Muscle of leg (tissue), 11 donors: ENCODE results near the gene MYEF2. TPM values are rescaled to one million over a fixed set of nuclear protein-coding genes. Genes with fewer than 3 reads are reported as not detected.

Source experiments
- DNase-seq: peaks from one replicate; pipeline ENCODE4 v3.0.0; 2013
- H3K27ac ChIP-seq: one replicate; pipeline ENCODE4 v1.5.1; 2013; ENCODE audit warnings: mild to moderate bottlenecking, low read length, control low read depth
- H3K27me3 ChIP-seq: one replicate; pipeline ENCODE4 v1.6.1; 2013; ENCODE audit warnings: low read length; ENCODE audit not compliant: control insufficient read depth, insufficient read depth
- H3K36me3 ChIP-seq: one replicate; pipeline ENCODE4 v1.6.1; 2013; ENCODE audit warnings: low read length; ENCODE audit not compliant: control insufficient read depth, insufficient read depth
- H3K4me1 ChIP-seq: one replicate; pipeline ENCODE4 v1.6.1; 2013; ENCODE audit warnings: low read length; ENCODE audit not compliant: control insufficient read depth, insufficient read depth
- H3K4me3 ChIP-seq: one replicate; pipeline ENCODE4 v1.5.1; 2013; ENCODE audit warnings: low read length, control low read depth
- H3K9me3 ChIP-seq: replicated peaks from 2 replicates; pipeline ENCODE4 v1.6.1; 2013; ENCODE audit warnings: low read depth, low read length; ENCODE audit not compliant: control insufficient read depth
- WGBS: methylation state at CpG from one replicate; pipeline ENCODE4 v1.1.5; 2013; ENCODE audit warnings: missing lambda C conversion rate; ENCODE audit not compliant: insufficient coverage; 5-methylcytosine and 5-hydroxymethylcytosine counted together
- polyA plus RNA-seq, 8 donors: library from polyadenylated mRNA; unstranded; fragments of 120-200 nt; gene quantifications; one replicate each; pipeline versions ENCODE4 v1.2.1 to v1.2.3, GENCODE V29; 2013; ENCODE audit warnings: inconsistent platforms in 1 of 8, low replicate concordance in 1 of 8; ENCODE audit not compliant: insufficient read length in 8 of 8, insufficient read depth in 1 of 8
- total RNA-seq: library from RNA; stranded (reverse); fragments of 120-200 nt; gene quantifications from one replicate; pipeline ENCODE4 v1.2.4, GENCODE V29; 2013

The MYEF2 gene
- total and polyA plus RNA-seq, 9 donors: 2.8 to 19.1 (median 9.0) TPM

DNA sequence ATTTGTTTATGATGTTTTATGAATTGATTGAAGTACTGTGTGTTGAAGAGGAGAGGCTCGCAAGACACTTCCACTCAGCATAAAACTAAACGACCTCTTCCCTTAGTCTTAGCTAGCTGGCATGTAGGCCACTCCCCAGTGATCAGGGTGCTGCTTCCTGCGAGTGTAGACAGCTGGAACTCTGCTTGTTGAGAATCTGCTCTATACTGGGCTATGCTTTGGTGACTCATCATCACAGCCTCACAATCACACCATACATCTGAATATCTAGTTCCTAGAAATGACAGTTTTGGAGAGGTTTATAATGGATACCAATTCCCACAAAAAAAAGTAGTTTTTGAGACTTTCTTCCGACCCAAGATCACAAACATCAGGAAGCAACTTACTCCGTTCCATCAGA is 58.8 kb downstream of the MYEF2 start:
- Histone ChIP-seq H3K4me1 (no peaks in the 10 kb centered on the region), H3K36me3 (no peaks in the 10 kb centered on the region), H3K27ac (no peak overlapping the region), H3K27me3 (no peaks in the 10 kb centered on the region), H3K9me3 (no peaks in the 10 kb centered on the region), H3K4me3 (no peak overlapping the region)
- 80% methylated on average over 2 of the region's 5 CpGs for WGBS
- DNase-seq: no peak

DNA sequence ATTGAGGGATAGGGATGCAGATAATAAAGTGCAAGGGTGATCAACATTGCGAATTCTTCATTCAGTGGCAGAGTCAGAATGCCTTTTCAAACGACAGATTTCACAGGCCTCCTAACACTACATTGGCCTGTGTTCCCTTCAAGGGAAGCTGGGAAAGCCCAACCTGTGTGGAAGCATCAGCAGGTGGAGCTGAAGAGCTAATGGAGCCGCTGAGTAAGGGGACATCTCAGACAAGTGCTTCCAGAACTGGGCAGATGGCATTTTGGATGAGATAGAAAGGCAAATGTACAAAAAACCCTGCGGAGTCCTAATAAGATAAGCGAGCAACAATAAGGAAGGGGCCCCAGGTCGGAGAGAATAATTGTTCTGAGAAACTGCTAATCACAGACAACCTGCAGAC is 65.9 kb downstream of the MYEF2 start:
- H3K9me3 ChIP-seq: no peaks in the 10 kb centered on the region
- no peak for DNase-seq
- no peak overlapping the region for H3K4me3 ChIP-seq
- H3K36me3 ChIP-seq: no peaks in the 10 kb centered on the region
- peaks cover 3% of the 10 kb centered on the region for H3K27me3 ChIP-seq
- no peaks in the 10 kb centered on the region for H3K4me1 ChIP-seq
- 50% methylated on average over 2 of the region's 6 CpGs for WGBS
- H3K27ac ChIP-seq: no peak overlapping the region

DNA sequence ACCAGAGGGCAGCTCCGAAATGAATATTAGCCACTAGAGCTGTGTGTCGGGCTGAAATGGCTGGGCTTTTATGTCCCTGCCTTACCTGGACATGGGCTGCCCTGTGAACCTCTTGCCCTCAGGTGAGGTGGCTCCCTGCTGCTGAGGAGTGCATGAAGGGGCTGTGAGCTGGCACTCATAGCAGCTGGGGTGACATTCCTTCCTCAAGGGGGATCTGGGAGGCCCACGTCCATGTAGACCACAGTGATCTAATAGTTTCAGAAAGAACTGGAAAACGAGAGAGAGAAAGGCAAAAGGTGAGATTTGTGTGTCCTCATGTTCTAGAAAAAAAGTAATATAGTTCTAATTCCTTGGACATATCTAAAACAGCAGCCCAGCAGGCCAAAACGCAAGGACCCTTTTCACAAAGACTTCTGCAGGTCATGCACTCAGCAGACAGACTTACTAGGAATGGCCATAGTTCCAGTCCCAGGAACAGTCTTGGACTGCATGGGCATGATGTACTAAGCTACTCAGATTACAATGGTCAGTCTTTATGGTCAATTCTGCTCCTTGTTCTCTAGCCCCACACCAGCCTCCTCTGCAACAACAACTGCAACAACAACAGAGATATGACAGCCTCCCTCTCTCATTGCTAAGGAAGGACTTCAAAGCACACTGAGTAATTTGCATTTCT is 68.1 kb downstream of the MYEF2 start:
- 94% methylated on average over 3 of the region's 5 CpGs for WGBS
- no peaks in the 10 kb centered on the region for H3K9me3 ChIP-seq
- no peaks in the 10 kb centered on the region for H3K36me3 ChIP-seq
- H3K27me3 ChIP-seq: peaks cover 3% of the 10 kb centered on the region
- H3K27ac ChIP-seq: no peak overlapping the region
- DNase-seq: no peak
- H3K4me3 ChIP-seq: no peak overlapping the region
- H3K4me1 ChIP-seq: no peaks in the 10 kb centered on the region

DNA sequence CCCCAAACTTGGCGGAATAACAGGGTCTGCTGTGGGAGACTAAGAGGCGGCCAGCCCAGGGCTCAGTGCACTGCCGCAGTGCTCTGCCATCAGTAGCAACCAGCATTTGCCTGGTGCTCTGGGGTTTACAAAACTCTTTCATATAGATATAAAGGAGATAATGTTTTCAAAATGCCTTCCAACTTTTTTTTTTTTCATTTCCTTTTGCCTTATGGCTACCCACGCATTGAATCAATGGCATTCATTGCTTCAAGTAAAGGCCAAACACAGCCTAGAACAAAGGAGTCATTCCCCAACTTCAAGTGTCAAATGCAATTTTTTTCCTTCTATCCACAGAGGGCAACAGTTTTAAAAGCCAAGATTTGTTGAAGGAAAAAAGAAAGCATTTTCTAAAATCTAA is 68.9 kb downstream of the MYEF2 start:
- Histone ChIP-seq H3K27ac (no peak overlapping the region), H3K4me1 (no peaks in the 10 kb centered on the region), H3K36me3 (no peaks in the 10 kb centered on the region), H3K27me3 (peaks cover 3% of the 10 kb centered on the region), H3K9me3 (no peaks in the 10 kb centered on the region), H3K4me3 (no peak overlapping the region)
- DNase-seq: no peak
- no CpG with 5 or more reads among the region's 4 CpGs for WGBS

DNA sequence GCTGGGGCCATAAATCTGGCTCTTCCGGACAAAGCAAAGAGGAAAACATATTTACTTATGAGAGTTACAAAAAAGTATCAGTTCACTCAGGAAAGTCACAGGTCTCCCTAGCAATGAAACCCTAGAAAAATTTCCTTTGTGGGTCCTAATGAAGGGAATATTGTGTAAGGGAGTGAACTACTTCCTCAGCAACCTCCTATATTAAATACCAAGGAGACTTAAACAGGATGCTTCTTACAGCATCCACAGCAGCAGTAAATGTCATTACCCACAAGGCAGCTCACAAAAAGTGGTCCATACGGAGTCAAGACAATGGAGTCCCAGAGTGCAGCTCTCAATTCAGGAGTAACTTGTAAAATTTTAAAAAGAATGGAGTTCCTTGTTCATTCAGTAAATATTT is 72.2 kb downstream of the MYEF2 start:
- DNase-seq: no peak
- Histone ChIP-seq H3K9me3 (no peaks in the 10 kb centered on the region), H3K27me3 (peaks cover 3% of the 10 kb centered on the region), H3K27ac (no peak overlapping the region), H3K4me3 (no peak overlapping the region), H3K36me3 (no peaks in the 10 kb centered on the region), H3K4me1 (no peaks in the 10 kb centered on the region)
- no CpG with 5 or more reads among the region's 2 CpGs for WGBS

DNA sequence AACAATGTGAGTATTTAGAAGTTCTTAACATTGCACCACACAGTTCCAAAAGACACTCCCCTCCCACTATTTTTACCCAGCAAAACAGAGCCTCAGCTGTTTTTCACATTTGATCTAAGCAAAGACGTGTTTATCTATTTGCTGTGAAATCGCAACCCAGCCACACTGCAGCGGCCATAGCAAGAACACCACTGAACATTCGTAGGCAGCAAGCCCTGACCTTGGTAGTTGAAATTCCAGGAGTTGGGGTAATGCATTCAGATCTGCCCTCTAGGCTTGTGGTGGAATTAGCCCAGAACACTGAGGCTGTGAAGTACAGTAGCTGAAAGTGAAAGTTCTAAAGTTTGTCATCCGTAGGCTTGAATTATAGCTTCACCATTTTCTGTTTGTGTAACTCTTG is 74.4 kb downstream of the MYEF2 start:
- 75% methylated on average over 3 of the region's 5 CpGs for WGBS
- Histone ChIP-seq H3K4me1 (no peaks in the 10 kb centered on the region), H3K36me3 (no peaks in the 10 kb centered on the region), H3K4me3 (no peak overlapping the region), H3K9me3 (no peaks in the 10 kb centered on the region), H3K27me3 (peaks cover 2% of the 10 kb centered on the region), H3K27ac (no peak overlapping the region)
- DNase-seq: no peak

DNA sequence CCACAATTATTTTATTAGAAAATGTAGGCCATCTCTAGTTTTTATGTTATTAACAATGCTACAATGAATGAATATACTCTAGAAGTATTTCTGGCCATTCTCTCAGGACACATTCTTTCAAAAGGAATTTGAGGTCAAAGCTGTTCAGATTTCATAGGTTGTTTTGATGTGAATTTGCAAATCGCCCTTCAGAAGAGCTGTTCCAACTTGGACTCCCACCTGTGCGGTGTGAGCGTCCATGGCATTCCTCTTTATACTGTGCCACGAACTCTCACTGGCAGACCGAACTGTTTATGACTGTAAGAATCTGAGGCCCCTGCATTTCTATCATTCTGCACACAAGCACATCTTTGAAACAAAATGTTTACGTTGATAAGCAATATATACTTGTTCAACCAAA is 75.9 kb downstream of the MYEF2 start:
- no peaks in the 10 kb centered on the region for H3K9me3 ChIP-seq
- 63% methylated on average over 4 of the region's 6 CpGs for WGBS
- no peaks in the 10 kb centered on the region for H3K4me1 ChIP-seq
- no peak for DNase-seq
- H3K27me3 ChIP-seq: no peaks in the 10 kb centered on the region
- no peak overlapping the region for H3K4me3 ChIP-seq
- no peaks in the 10 kb centered on the region for H3K36me3 ChIP-seq
- H3K27ac ChIP-seq: no peak overlapping the region

DNA sequence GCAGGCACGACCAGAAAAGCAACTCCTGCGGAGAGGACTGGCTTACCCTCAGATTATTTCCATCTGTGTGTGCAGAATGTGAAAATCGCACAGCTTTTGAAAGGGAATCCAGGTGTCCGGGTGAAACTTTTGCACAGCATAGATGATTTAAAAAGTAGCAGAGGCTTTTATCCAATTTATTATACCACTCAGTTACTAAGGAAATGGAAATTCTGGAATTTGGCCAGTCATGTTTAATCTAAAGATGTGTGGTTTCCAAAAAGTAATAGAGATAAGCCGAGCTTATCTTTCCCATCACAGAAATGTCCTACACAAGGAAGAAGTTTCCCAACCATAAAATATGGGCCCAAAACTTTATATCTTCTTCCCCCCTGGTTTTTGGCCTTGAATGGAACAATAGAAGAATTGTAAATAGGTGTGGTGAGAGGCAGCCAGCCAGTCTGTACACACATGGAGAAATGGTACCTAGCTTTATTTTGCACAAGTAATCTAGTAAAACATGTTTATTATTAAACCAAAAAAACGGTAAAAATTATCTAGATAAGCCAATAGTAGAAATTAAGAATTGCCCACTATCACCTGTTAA is 76.6 kb downstream of the MYEF2 start:
- Histone ChIP-seq H3K27me3 (no peaks in the 10 kb centered on the region), H3K9me3 (no peaks in the 10 kb centered on the region), H3K36me3 (no peaks in the 10 kb centered on the region), H3K4me1 (no peaks in the 10 kb centered on the region), H3K27ac (no peak overlapping the region), H3K4me3 (no peak overlapping the region)
- no CpG with 5 or more reads among the region's 6 CpGs for WGBS
- no peak for DNase-seq

DNA sequence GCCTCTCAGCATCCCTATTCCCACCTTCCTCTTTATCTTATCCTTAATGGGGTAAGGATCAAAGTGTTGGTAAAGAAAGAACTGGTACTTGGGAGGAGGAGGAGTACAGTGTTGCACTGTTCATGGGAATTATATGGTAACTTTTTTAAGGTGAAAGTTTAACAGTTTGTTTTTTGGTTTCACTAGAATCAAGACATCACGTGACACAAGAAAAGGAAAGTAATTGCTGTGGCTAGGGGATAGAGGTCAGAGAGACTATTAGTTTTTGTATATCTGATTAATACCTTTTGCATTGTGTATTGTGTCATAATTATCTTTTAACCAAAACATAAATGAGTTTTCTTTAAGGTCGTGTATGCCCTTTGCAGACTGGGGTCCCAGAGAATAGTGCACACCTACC is 80.8 kb downstream of the MYEF2 start:
- Histone ChIP-seq H3K4me3 (no peak overlapping the region), H3K36me3 (no peaks in the 10 kb centered on the region), H3K27ac (no peak overlapping the region), H3K27me3 (no peaks in the 10 kb centered on the region), H3K4me1 (no peaks in the 10 kb centered on the region), H3K9me3 (no peaks in the 10 kb centered on the region)
- no peak for DNase-seq
- WGBS: no CpG with 5 or more reads among the region's 2 CpGs

DNA sequence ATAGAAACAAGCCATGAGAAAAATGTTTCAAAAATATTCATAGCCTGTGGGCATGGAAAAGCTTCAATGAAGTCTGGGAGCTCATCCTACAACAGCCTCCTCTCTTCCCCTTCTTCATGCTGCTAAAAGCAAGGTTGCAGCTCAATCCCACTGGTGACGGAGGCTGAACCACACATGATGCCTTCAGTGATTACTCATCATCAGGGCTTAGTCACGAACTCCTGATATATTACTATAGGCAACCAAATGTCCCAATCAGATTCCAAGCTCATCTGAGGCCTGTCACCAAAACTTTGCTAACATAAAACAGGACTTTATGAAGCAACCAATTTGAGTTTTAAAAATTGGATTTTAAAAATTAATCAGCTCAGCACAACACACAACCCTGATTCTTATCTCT is 81.3 kb downstream of the MYEF2 start:
- Histone ChIP-seq H3K4me3 (no peak overlapping the region), H3K27ac (no peak overlapping the region), H3K36me3 (no peaks in the 10 kb centered on the region), H3K9me3 (no peaks in the 10 kb centered on the region), H3K27me3 (no peaks in the 10 kb centered on the region), H3K4me1 (no peaks in the 10 kb centered on the region)
- 72% methylated on average over 2 of the region's 2 CpGs for WGBS
- DNase-seq: no peak

DNA sequence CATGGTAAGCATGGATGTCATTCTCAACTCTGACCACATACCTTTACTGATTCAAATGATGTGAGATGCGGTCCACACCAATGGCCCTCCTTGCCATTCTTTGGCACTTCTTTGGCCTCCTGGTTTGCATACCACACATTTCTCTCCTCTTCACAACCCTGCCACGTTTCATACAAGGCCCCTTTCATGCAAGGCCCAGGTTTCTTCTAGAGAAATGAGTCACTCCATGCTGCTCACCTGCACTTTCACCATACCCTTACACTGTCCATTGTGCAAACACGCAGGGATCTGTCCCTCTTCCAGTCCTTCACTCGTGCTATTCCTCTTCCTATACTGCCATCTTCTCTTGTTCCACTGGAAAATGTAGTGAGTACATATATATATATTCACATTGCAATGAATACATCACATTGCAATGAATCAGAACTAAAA is 81.7 kb downstream of the MYEF2 start:
- Histone ChIP-seq H3K4me1 (no peaks in the 10 kb centered on the region), H3K27ac (no peak overlapping the region), H3K36me3 (no peaks in the 10 kb centered on the region), H3K4me3 (no peak overlapping the region), H3K27me3 (no peaks in the 10 kb centered on the region), H3K9me3 (no peaks in the 10 kb centered on the region)
- no peak for DNase-seq
- 88% methylated on average over 2 of the region's 4 CpGs for WGBS
